SK-N-MC (cell line): ENCODE data around the gene ASPG.

Source experiments
- EZH2 ChIP-seq: fragments of 200-600 bp; sonication (generic); IDR thresholded peaks from one replicate; pipeline ENCODE4 v1.6.1; 2017; ENCODE audit warnings: antibody characterized with exemption
- FOXP2 ChIP-seq: optimal IDR thresholded peaks from 2 replicates; pipeline ENCODE3; 2011; ENCODE audit warnings: mild to moderate bottlenecking, moderate library complexity; ENCODE audit not compliant: insufficient read depth; ENCODE audit errors: extremely low read length, control extremely low read depth
- POLR2AphosphoS5 ChIP-seq: IDR thresholded peaks from 2 replicates; pipeline ENCODE4 v1.6.1; 2012; ENCODE audit warnings: mild to moderate bottlenecking, low read depth, low read length, borderline replicate concordance

DNA sequence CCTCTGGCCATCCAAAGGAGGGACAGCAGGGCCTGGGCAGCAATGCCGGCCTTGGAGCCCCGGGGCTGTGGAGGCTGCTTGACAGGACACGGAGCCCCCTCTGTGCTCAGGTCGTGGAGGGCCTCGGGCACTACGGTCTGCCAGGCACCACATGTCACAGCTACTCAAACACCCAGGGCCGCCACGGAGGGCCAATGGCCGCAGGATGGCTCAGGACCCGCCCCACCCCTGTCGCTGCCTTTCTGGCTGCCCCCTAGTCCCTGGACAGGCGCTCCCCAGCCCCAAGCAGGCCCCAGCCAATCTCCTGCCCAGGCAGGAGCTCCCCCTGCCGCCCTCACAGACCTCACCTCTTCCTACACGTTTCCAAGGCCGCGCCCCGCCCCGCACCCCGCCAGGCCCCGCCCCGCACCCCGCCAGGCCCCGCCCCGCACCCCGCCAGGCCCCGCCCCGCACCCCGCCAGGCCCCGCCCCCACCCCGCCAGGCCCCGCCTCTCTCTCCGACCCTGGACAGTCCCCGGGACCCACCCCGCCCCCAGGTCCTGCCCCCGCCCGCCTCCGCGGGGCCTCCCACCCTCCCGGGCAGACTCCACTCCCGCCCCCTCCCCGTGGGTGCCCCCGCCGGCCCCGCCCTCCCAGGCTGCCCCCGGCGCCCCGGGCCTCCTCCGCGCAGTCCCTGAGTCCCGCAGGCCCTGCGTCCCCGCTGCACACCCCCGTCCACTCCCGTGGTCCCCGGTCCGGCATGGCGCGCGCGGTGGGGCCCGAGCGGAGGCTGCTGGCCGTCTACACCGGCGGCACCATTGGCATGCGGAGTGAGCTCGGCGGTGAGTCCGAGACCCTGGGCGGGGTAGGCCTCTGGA, at the start of gene ASPG:
- no peak for TF ChIP-seq POLR2AphosphoS5
- no peak for TF ChIP-seq EZH2
- no peak for TF ChIP-seq FOXP2
